Hematopoietic multipotent progenitor cell treated with erythropoietin and hydrocortisone succinate and interleukin-3 and kit ligand, for 8 days (in vitro differentiated cells): ENCODE data around the gene ACBD5.
A peak's percentile ranks its signal among the peaks of the same experiment; 100 is the strongest.
"Not testable (repeated sequence)": the region's sequence is repeated elsewhere in the genome, so short reads cannot be mapped to it uniquely, and the experiment has no call there.

Source experiments
- DNase-seq: peaks from one replicate; pipeline ENCODE4 v3.0.0-alpha.2; 2015

ACBD5 gene

GRCh38 chr10:27237531-27237930, 3.1 kb downstream of the ACBD5 start:
- DNase-seq, result not testable (repeated sequence)

- DNase-seq, result not testable (repeated sequence)
These were observed 3.9 kb downstream of the ACBD5 start for GRCh38 chr10:27236589-27237128.

- DNase-seq, result no peak
These were observed 4.9 kb downstream of the ACBD5 start for GRCh38 chr10:27235706-27236105.

GRCh38 chr10:27230022-27230421, 10.6 kb downstream of the ACBD5 start:
- DNase-seq, result no peak

DNA sequence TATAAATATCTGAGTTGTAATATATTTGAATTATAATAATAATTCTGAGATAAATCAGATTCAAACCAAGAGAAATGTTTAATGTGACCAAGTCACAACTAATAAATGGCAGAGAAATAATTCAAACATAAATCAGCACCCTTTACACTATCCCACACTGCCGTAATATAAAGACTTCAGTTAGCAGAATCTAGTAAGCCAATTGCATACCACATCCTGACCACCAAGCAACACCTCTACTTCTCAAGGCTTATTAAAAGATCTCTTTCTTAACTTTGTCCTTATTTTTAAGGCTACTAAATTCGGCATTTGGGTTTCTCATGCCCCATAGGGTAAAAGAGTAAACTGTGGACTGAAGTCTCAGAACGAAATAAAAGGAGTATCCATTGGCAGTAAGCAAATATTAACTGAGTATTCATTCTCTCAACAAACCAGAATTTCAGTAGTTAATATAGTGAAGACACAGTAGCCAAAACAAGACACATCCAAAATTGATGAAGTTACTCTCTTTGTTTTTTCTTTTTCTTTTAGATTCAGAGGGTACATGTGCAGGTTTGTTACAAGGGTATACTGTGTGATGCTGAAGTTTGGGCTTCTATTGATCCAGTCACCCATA, 14.8 kb downstream of the ACBD5 start:
- DNase-seq, result no peak

DNA sequence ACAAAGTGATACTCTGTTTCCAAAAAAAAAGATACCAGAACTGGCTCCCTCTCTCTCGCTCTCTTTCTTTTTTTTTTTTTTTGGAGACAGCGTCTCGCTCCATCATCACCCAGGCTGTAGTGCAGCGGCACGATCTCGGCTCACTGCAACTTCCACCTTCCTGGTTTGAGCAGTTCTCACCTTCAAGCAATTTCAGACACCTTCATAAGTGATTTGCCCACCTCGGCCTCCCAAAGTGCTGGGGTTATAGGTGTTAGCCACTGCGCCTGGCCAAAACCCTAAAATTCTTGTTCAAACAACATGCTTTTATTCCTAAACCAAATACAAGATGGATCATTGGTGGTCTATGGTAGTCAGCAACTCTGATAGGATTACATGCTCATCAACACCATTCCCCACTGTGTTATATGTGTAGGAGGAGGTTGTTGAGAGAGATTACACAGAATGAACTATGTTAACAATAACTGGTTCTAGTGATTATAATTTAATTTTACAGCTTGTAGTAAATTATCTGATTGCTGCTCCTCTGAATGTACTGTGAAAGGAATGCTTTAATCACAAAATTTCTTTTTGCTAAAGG, 15.5 kb downstream of the ACBD5 start:
- DNase-seq, result no peak

GRCh38 chr10:27223964-27224363, 16.6 kb downstream of the ACBD5 start:
- peak; percentile 65 for DNase-seq

DNA sequence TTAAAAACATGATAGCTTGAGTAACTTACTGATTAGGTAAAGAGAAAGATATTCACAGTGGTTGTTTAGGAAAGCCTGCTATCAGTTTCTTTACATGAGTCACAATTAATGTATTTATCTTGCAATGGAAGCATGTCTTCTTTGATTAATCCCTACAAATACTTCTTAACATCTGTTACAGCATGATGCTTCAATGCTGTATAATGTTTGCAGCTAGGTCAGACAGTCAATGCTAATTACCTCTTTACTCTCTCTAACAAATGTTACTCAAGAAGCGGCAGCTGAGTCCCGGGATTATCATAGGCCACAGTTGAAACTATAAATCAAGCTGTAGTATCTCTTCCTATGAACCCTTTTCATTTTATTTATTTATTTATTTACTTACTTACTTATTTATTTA, 33.2 kb downstream of the ACBD5 start:
- DNase-seq, result no peak

DNA sequence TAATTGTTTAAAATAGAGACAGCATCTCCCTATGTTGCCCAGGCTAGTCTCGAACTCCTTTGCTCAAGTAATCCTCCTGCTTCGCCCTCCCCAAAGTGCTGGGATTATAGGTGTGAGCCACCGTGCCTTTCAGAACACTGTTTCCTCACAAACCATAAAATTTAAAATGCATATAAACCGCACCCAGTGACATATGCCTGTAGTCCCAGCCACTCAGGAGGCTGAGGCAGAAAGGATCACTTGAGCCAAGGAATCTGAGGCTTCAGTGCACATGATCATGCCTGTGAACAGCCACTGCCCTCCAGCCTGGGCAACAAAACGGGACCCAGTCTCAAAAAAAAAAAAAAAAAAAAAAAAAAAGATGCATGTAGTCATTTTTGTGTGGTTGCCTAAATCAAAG, 36.8 kb downstream of the ACBD5 start:
- DNase-seq, result no peak

DNA sequence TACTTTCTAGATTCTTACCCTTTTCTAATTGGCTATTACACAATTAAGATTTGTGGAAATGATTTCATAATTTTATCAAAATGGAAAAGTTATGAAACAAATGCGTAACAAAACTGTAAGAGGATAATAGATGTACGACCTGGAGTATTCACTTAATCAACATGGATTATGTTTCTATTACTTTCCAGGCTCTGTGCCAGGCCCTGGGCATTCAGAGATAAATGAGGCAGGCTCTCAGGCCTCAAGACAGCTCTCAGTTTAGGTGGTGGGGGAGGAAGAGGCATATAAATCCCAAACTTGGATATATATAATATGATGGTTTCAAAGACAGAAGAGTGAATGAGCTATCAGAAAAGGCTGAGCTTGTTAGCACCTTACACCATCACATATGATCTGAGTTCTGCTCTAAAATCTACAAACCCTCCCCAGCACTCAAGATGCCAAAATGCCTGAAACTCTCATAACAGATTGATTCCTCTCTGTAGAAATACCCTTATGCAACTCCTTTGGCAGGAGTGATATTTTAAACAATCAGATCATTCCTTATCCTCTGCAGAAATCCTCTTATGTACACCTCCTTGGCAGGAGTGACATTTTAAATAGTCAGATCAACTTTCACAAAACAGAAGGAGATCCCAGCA, 42.5 kb downstream of the ACBD5 start:
- DNase-seq, result peak; percentile 40

- DNase-seq, result no peak
These were observed 48.3 kb downstream of the ACBD5 start for GRCh38 chr10:27192284-27192683.

GRCh38 chr10:27190508-27190907, 50.1 kb downstream of the ACBD5 start:
- no peak for DNase-seq

DNA sequence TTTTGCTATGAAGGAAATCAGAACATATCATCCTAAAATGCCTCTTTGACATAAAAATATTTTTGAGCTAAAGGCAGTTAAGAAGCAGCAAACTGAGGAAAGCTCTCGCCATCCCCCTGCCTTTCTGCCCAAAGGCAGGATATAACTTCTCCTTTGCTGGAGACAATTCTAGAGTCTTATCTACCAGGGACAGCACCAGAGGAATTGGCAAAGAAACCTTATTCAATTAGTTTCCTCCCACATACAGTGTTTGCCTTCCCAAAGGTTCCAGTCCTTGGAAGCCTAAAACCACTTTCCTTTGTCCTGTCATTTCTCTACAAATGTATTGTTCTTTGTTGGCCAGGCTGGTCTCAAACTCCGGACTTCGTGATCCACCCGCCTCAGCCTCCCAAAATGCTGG, 51.7 kb downstream of the ACBD5 start:
- peak; percentile 11 for DNase-seq

GRCh38 chr10:27188259-27188658, 52.3 kb downstream of the ACBD5 start:
- DNase-seq, result no peak

GRCh38 chr10:27169849-27170248, 70.7 kb downstream of the ACBD5 start:
- no peak for DNase-seq

DNA sequence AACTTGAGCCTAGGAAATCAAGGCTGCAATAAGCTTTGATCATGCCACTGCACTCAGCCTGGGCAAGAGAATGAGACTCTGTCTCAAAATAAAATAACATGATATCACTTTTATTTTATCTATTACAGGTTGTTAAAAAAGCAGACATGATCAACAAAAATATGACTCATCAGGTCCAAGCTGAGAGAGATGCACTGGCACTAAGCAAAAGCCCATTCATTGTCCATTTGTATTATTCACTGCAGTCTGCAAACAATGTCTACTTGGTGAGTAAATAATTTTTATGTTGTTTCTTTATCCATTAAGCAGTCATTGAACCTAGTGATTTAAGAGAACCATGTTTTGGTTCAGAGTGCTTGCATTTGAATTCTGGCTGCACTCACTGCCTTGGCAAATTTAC, 82.2 kb downstream of the ACBD5 start:
- no peak for DNase-seq

DNA sequence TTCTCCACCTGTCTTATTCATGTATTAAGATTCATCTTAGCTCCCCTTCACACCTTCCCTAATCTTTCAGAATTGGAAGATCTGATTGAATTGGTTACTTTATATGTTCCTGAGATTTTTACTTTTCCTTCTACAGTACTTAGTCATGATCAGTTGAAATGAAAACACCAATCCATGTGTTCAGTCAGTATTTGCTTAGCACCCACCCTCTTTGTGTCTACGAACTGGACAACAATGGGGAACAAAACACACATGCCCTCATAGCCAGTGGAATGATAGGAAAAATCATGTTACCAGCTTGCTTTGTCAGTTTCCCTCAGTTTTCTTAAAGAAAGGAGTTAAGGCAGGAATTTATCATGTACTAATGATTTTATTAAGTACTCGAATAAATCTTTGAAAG, 83.4 kb downstream of the ACBD5 start:
- DNase-seq, result no peak

GRCh38 chr10:27156566-27156965, 84.0 kb downstream of the ACBD5 start:
- not testable (repeated sequence) for DNase-seq

DNA sequence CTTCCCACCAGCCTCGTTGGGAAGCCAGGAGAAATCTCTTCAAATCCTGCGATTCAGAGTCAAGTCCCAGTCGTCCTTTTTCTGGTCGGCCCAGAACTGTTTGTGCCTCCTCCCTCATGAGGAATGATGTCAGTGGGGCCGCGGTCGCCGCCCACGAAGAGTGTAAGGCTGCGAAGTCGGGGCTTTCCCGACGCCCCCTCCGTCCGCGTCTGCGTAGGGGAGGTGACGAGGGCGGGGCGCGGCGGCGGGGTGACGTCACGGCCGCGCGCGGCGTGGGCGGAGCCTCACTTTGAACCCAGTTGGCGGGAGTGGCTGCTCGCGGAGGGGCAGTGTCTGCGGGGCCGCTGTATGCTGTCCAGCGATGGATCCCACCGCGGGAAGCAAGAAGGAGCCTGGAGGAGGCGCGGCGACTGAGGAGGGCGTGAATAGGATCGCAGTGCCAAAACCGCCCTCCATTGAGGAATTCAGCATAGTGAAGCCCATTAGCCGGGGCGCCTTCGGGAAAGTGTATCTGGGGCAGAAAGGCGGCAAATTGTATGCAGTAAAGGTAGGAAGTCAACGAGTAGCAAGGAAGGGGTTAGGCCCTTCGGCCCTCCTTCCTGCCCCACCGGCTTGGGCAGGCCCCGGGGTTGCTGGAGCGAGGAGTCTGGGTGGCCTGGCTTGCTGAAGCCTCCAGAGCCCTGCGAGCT, 85.4 kb downstream of the ACBD5 start, which contains the start of gene MASTL:
MASTL (plus strand) TSS at position 287 of the 689 bp plus-strand sequence; CDS start at position 362, 75 bp downstream.
- DNase-seq, result peak; percentile 93

DNA sequence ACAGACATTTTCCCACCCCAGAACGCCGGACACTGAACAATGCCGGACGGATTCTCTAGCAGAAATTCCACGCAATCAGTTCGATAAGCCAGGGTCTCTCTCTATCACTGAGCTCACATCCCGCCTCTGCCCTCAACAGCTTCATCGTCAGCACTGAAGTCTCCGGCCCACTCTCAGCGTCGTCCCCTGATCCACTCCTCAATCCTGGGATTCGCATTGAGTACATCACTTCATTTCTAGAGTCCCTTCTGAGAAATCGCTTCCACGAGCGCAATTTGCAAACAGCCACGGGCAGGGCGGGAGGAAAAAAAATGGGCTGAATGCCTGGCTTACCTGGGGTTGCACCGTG, 86.8 kb downstream of the ACBD5 start:
- peak; percentile 49 for DNase-seq

GRCh38 chr10:27153329-27153728, 87.3 kb downstream of the ACBD5 start:
- DNase-seq, result no peak

- no peak for DNase-seq
These were observed 87.9 kb downstream of the ACBD5 start for GRCh38 chr10:27152687-27153086.

DNA sequence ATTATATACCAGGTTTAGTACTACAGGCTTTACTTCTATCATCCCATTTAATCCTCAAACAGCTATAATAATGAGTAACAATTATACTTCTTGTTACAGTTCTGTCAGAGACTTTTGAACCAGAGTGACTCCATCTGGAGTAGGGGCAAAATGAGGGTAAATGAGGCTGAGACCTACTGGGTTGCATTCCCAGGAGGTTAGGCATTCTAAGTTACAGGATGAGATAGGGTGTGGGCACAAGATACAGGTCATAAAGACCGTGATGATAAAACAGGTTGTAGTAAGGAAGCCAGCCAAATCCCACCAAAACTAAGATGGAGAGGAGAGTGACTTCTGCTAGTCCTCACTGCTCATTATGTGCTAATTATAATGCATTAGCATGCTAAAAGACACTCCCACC, 90.3 kb downstream of the ACBD5 start:
- no peak for DNase-seq

DNA sequence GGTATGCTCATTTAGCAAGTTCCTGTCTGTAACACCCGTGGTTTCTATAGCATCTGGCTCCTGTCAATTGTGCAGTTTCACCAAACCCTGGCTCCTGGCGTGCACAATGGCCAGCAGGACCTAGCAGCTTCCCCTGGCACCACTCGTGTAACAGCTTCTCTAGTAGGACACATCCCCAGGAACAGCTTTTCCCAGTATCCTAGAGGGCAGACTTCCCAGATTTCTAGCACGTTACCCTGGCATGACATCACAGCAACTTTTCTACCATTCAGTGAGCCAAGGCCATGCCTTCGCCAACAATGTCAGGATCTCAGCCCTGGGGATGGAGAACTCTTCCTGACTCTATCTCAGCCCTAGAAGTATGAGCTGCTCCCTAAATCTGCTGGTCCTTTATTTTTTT, 92.9 kb downstream of the ACBD5 start:
- DNase-seq, result no peak
